Measurements from ENCODE around the gene OR51B5.
"Not testable (repeated sequence)": the region's sequence is repeated elsewhere in the genome, so short reads cannot be mapped to it uniquely, and the experiment has no call there.

Gene OR51B5

GRCh38 chr11:5335170-5335569, 8.2 kb downstream of the OR51B5 start:
- TF ChIP-seq CTCF (IDR thresholded peaks at IDR 0.05; ENCODE audit: control insufficient read depth, extremely low read depth, insufficient read depth): no peak
- H3K4me3 ChIP-seq (ENCODE audit: low read depth, low read length): no peak overlapping the region
- DNase-seq (ENCODE audit: low read depth): no peak

GRCh38 chr11:5324197-5324596, 19.1 kb downstream of the OR51B5 start, which contains the start of gene OR51B2:
Gene OR51B2, minus strand, starts transcription at chr11:5324297. Its CDS starts 0 bp downstream, at chr11:5324297.
- no peak within 1 kb of the TSS for H3K4me3 ChIP-seq (ENCODE audit: low read depth, low read length)
- DNase-seq (ENCODE audit: low read depth): no peak
- no peak for TF ChIP-seq CTCF (IDR thresholded peaks at IDR 0.05; ENCODE audit: control insufficient read depth, extremely low read depth, insufficient read depth)

- H3K4me3 ChIP-seq (ENCODE audit: low read depth, low read length): no peak overlapping the region
- TF ChIP-seq CTCF (IDR thresholded peaks at IDR 0.05; ENCODE audit: control insufficient read depth, extremely low read depth, insufficient read depth): 0 out of 2 replicates have a peak, but pooled peaks have one; percentile 19
- DNase-seq (ENCODE audit: low read depth): peak; percentile 22
Measured at GRCh38 chr11:5317292-5317691, 26.0 kb downstream of the OR51B5 start.

GRCh38 chr11:5313326-5314023, 29.8 kb downstream of the OR51B5 start:
- not testable (repeated sequence) for DNase-seq (ENCODE audit: low read depth); H3K4me3 ChIP-seq (ENCODE audit: low read depth, low read length)

- H3K4me3 ChIP-seq (ENCODE audit: low read depth, low read length): no peak overlapping the region
- TF ChIP-seq CTCF (IDR thresholded peaks at IDR 0.05; ENCODE audit: control insufficient read depth, extremely low read depth, insufficient read depth): no peak
- DNase-seq (ENCODE audit: low read depth): no peak
Measured at GRCh38 chr11:5310423-5310822, 32.9 kb downstream of the OR51B5 start.

GRCh38 chr11:5307256-5308019, 35.9 kb downstream of the OR51B5 start:
- TF ChIP-seq CTCF (IDR thresholded peaks at IDR 0.05; ENCODE audit: control insufficient read depth, extremely low read depth, insufficient read depth): no peak
- DNase-seq (ENCODE audit: low read depth): no peak
- no peak overlapping the region for H3K4me3 ChIP-seq (ENCODE audit: low read depth, low read length)

GRCh38 chr11:5304046-5304445, 39.3 kb downstream of the OR51B5 start:
- DNase-seq (ENCODE audit: low read depth): no peak
- TF ChIP-seq CTCF (IDR thresholded peaks at IDR 0.05; ENCODE audit: control insufficient read depth, extremely low read depth, insufficient read depth): no peak
- no peak overlapping the region for H3K4me3 ChIP-seq (ENCODE audit: low read depth, low read length)
